ENCODE data around the gene DHRS7B. TPM values are rescaled to one million over a fixed set of nuclear protein-coding genes. Genes with fewer than 3 reads are reported as not detected.

The DHRS7B gene
- total and polyA plus RNA-seq, 2 of the 13 experiments (the other 11 are each of a cell fraction or from before 2014, with no cell fraction given), result 20.0 to 35.8 TPM

- TF ChIP-seq ZIK1 (CRISPR knock-in tag; IDR thresholded peaks at IDR 0.05; ENCODE audit: borderline replicate concordance, low read depth) (no peak), MEF2D (CRISPR knock-in tag; IDR thresholded peaks at IDR 0.05) (no peak), PLRG1 (conservative IDR thresholded peaks at IDR 0.05) (no peak), ZC3H4 (CRISPR knock-in tag; IDR thresholded peaks at IDR 0.05; ENCODE audit: borderline replicate concordance) (no peak), ZNF615 (CRISPR knock-in tag; IDR thresholded peaks at IDR 0.05; ENCODE audit: borderline replicate concordance) (no peak)
- no peak overlapping the region for H3K4me2 ChIP-seq (ENCODE audit: low read depth, low read length)
- H3K27me3 ChIP-seq (ENCODE audit: control insufficient read depth in 1 of 2, insufficient read depth in 2 of 2, low read length in 2 of 2), result no peaks in the 10 kb centered on the region
- POLR2A ChIA-PET, result no interaction called here
- no peak for ATAC-seq
- H3K79me2 ChIP-seq (ENCODE audit: insufficient read depth, low read length), result no peaks in the 10 kb centered on the region
- 88% methylated on average over 5 of the region's 5 CpGs for WGBS (ENCODE audit: low lambda C conversion rate)
- peaks cover 17% of the 10 kb centered on the region for H3K4me1 ChIP-seq (ENCODE audit: insufficient read depth, low read length)
- CTCF ChIA-PET (ENCODE audit: low intra/inter-chr PET ratio, low total read pairs), result no interaction called here
- no peak for DNase-seq (ENCODE audit: low spot score)
- intact Hi-C loops (cut with micrococcal nuclease; ENCODE audit: unreplicated experiment), result no loop called here
- no peak overlapping the region for H3K9ac ChIP-seq (ENCODE audit: insufficient read depth, low read depth, low read length)
- no peak overlapping the region for H3K4me3 ChIP-seq (replicated peaks in 1 of 3; ENCODE audit: insufficient read depth in 1 of 3, low read depth in 2 of 3, low read length in 3 of 3)
- peaks cover 0 to 3% of the 10 kb centered on the region in 2 experiments; a peak in 1 of 5 replicates for H3K36me3 ChIP-seq (replicated peaks in 1 of 2; ENCODE audit: control insufficient read depth in 1 of 2, insufficient read depth in 2 of 2, low read length in 2 of 2)
- no peaks in the 10 kb centered on the region for H3K9me3 ChIP-seq (ENCODE audit: low read length)
- no peak overlapping the region for H2AFZ ChIP-seq (ENCODE audit: low read length)
- no peaks in the 10 kb centered on the region; the same call in 1 of the 2 replicates for H4K20me1 ChIP-seq (ENCODE audit: insufficient read depth, low read length)
- BruUV-seq (replicated peaks), result no TSS peak
- no peak overlapping the region for H3K27ac ChIP-seq (ENCODE audit: extremely low read length, insufficient read depth, low read length)
- no peak for FAIRE-seq
- in situ Hi-C loops (cut with HindIII; ENCODE audit: extremely low pct_ligation_motif_present, low pct_unique_long_range_greater_than_20kb), result no loop called here
Measured at GRCh38 chr17:21167303-21167702, 40.5 kb downstream of the DHRS7B start.

- ChIA-PET POLR2A (no interaction called here), CTCF (ENCODE audit: low intra/inter-chr PET ratio, low total read pairs) (no interaction called here)
- Histone ChIP-seq H3K27ac (ENCODE audit: extremely low read length, insufficient read depth, low read length) (no peak overlapping the region), H3K36me3 (replicated peaks in 1 of 2; ENCODE audit: control insufficient read depth in 1 of 2, insufficient read depth in 2 of 2, low read length in 2 of 2) (peaks cover 3 to 14% of the 10 kb centered on the region in 2 experiments; a peak in 4 of 5 replicates), H3K9ac (ENCODE audit: insufficient read depth, low read depth, low read length) (no peak overlapping the region), H3K79me2 (ENCODE audit: insufficient read depth, low read length) (no peaks in the 10 kb centered on the region), H3K4me2 (ENCODE audit: low read depth, low read length) (no peak overlapping the region), H3K4me3 (replicated peaks in 1 of 3; ENCODE audit: insufficient read depth in 1 of 3, low read depth in 2 of 3, low read length in 3 of 3) (no peak overlapping the region), H3K4me1 (ENCODE audit: insufficient read depth, low read length) (peaks cover 12% of the 10 kb centered on the region; the same call in 1 of the 2 replicates), H4K20me1 (ENCODE audit: insufficient read depth, low read length) (no peaks in the 10 kb centered on the region; the same call in 1 of the 2 replicates), H2AFZ (ENCODE audit: low read length) (no peak overlapping the region), H3K9me3 (ENCODE audit: low read length) (no peaks in the 10 kb centered on the region), H3K27me3 (ENCODE audit: control insufficient read depth in 1 of 2, insufficient read depth in 2 of 2, low read length in 2 of 2) (no peaks in the 10 kb centered on the region)
- in situ Hi-C loops (cut with HindIII; ENCODE audit: extremely low pct_ligation_motif_present, low pct_unique_long_range_greater_than_20kb), result no loop called here
- DNase-seq (ENCODE audit: low spot score) (no peak), FAIRE-seq (no peak), ATAC-seq (no peak)
- BruUV-seq (replicated peaks), result no TSS peak
- WGBS (ENCODE audit: low lambda C conversion rate), result 100% methylated on average over 12 of the region's 12 CpGs
- intact Hi-C loops (cut with micrococcal nuclease; ENCODE audit: unreplicated experiment), result no loop called here
- no peak for TF ChIP-seq ZNF546 (CRISPR knock-in tag; conservative IDR thresholded peaks at IDR 0.05)
- no peak for TF ChIP-seq ARNT2 (CRISPR knock-in tag; IDR thresholded peaks at IDR 0.05; ENCODE audit: low read depth)
- no peak for TF ChIP-seq FOSL2 (CRISPR knock-in tag; IDR thresholded peaks at IDR 0.05)
- TF ChIP-seq ZNF468 (CRISPR knock-in tag; IDR thresholded peaks at IDR 0.05), result no peak
- TF ChIP-seq RFX5 (IDR thresholded peaks at IDR 0.05; ENCODE audit: low read depth, low read length), result no peak
- TF ChIP-seq RBM39 (IDR thresholded peaks at IDR 0.05; ENCODE audit: low read depth, low read length, poor library complexity, severe bottlenecking), result no peak
- no peak for TF ChIP-seq STAG1 (CRISPR knock-in tag; IDR thresholded peaks at IDR 0.05)
- TF ChIP-seq ZBTB49 (CRISPR knock-in tag; IDR thresholded peaks at IDR 0.05; ENCODE audit: borderline replicate concordance), result no peak
- no peak for TF ChIP-seq ZNF75D (CRISPR knock-in tag; IDR thresholded peaks at IDR 0.05; ENCODE audit: borderline replicate concordance)
- TF ChIP-seq ZGPAT (CRISPR knock-in tag; IDR thresholded peaks at IDR 0.05), result no peak
- no peak for TF ChIP-seq MLX (CRISPR knock-in tag; IDR thresholded peaks at IDR 0.05)
- TF ChIP-seq NFRKB (IDR thresholded peaks at IDR 0.05), result no peak
Measured at GRCh38 chr17:21168555-21168865, 41.7 kb downstream of the DHRS7B start.
